Ammon's horn (tissue), 1 donor: ENCODE results near the gene ARL15.

ENCODE experiments used
- DNase-seq: peaks from one replicate; pipeline ENCODE4 v3.0.0-alpha.2; 2016; ENCODE audit warnings: low spot score

ARL15 gene

DNA sequence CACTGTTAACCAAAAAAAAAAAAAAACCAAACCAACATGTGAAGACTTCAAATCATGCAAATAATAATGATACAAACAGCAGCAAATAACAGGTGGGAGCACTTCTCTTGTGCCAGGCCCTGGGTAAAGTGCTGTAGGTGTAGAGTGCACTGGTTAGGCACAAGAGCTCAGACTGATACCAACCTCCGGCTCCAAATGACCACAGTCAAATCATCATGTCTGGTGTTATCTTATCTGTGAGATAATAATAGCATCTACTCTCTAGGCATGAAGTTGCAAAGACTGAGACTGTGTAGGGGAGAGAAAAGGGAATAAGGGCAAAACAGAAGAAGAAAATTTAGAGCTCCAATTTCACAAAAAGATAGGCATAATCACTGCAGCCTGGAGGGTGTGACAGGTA is 159.5 kb downstream of the ARL15 start:
- DNase-seq = no peak

DNA sequence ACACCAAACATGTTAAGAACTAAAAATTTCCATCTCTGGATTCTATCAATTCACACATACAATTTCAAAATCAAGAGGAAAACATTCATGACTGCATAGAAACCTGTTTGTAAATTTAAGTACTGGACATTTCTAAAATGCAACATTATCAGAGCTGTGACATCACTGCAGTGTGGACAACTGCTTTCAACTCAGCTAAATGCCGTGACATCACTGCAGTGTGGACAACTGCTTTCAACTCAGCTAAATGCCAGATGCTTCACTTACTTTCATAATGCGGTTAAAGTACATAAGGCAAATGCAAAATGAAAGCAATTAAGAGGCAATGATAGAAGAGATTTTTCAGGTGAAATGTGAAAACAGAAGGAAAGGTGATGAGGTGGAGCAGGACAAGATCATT is 161.5 kb downstream of the ARL15 start:
- no peak for DNase-seq

DNA sequence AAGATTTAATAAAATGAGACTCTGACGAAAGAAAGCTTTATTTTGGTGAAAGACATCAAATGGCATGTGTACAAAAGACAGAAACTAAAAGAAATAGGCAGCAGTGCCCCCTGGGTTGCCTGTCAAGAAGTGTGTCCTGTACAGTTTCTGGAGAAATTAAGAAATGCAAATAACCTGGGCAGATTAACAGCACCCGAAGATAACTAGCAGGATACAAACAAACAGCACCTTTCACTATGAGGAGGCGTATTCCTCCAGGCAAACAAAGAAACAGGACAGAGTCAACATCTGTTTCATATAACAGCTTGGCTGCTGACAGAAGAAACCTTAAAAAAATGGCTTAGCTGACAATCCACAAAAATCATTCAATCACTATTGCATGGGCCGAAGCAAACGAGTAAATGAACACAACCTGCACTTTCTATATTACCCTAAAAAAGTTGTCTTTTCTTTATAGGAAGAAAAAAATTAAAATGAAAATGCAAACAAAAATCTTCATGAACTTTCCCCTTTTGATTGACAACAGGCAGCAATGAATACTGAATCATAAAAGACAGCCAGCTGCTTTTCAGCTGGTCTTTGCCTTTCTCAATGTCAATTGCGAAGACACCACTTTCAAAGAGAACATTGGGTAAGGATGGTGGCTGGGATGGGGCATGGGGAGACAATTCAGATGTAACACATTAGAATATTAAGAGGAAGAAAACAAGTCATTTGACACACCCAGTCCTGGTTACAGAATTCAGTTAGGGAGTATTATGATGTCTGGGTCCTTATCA is 162.1 kb downstream of the ARL15 start:
- no peak for DNase-seq

GRCh38 chr5:54146916-54147315 is 163.5 kb downstream of the ARL15 start:
- no peak for DNase-seq

- DNase-seq = no peak
Observed at GRCh38 chr5:54146390-54146789, 164.0 kb downstream of the ARL15 start.

DNA sequence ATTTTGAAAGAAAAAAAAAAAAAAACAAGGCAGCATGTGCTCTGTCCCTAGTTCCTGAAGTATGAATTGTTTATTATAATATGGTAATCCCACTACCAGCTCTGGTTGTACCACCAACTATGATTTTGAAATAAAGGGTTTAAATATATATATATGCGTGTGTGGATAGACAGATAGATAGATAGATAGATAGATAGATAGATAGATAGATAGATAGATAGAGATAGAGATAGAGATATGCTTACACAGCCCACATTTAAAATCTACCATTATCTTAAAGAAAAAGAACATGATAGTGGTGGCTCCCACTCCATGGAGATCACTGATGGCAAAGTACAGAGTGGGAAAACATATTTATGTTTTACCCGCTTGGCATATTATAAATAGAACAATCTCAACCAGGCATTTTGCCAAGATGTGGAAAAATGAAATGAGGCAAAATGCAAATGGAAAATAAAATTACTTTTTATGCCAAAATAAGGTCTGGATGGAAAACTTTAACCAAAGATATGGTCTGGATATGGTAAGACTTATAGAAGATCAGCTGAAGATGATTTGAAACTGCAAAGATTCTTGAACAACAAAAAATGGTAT is 170.0 kb downstream of the ARL15 start:
- DNase-seq = no peak

DNA sequence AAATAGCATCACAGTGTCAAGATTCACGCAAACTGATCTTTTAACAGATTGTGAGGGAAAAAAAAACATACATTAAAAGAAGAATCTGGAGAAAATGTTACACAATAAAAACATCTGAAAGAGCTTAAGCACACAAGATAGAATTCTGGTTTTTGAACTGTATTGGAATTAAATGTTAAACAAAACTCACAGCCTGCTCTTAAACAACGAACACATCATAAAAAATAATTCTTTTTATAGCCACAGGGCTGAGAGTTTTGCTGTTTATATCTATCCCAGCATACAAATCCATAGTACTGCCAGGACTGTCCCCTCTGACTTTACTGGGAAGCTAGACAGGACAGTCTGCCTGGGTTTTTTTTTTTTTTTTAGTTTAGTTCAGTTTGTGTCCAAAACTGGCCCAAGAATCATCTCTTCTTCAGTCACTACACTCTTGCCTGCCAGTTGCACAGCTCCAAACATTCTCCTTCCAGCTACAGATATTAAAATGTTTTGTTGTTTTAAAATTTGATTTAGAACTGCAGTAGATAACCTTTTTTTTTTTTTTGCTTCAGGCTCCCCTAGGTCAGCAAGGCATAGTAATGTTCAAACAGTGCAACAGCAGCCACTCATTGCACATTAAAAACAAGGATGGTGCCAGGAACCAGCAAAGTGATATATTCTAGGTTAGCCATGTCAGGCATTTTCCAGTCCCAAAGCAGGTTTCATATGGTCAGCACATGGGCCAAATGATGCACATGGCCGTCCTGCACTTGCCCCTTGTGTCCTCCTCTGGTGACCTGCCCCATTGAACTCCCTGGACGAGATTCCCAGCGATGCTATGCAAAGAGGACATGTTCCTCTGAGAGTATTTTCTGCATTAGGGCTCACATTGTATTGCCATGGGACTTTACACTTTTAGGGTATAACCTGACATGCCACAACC is 173.6 kb downstream of the ARL15 start:
- no peak for DNase-seq

- no peak for DNase-seq
Observed at GRCh38 chr5:54135042-54135441, 175.3 kb downstream of the ARL15 start.

GRCh38 chr5:54133917-54134316 is 176.5 kb downstream of the ARL15 start:
- DNase-seq = no peak

GRCh38 chr5:54120473-54120872 is 189.9 kb downstream of the ARL15 start:
- DNase-seq = no peak

DNA sequence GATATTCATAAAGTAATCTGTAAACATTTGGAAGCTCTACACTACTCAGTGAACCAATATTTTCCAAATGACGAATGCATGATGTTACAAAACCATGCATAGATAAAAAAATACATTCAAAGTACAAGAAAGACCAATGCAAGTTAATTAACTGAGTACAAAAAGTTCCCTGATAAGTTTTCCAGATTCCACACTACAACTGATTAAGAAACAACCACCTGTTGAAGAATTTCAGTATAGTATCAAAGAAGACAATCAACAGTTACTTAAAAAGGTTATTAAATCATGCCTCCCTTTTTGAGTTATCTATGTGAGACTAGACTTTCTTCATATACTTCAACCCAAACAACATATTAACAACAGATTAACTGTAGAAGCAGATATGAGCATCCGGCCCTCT is 192.4 kb downstream of the ARL15 start:
- DNase-seq = no peak

DNA sequence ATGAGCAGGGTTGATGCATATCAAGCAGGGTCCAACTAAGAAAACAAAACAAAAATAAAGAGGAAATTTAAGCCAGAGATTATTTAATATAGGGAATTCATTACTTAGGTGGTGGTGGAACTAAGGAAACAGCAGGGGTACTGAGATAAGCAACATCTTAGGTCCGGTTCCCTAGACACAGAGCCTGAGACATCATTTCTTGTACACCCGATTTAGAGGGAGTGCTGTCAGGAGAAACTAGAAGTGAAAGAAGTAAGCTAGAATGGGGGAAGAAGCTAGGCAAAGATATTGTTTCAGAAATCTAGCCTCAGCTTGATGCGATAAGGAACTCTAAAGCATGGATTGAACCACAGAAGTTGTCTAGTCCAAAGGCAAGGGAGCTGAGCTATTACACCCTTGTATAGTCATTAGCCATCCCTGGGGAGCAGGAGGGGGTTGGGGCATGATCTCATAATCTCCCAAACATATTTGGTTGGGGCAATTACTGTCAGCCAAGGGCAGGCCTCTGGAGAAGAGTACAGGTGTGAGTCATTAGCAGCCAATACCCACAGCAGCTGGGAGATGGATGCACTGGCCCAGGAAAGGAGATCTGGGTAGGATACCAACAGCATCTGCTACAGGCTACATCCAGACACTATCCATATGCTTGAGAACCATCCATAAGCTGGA is 194.5 kb downstream of the ARL15 start:
- no peak for DNase-seq

GRCh38 chr5:54113060-54113459 is 197.3 kb downstream of the ARL15 start:
- DNase-seq = no peak

DNA sequence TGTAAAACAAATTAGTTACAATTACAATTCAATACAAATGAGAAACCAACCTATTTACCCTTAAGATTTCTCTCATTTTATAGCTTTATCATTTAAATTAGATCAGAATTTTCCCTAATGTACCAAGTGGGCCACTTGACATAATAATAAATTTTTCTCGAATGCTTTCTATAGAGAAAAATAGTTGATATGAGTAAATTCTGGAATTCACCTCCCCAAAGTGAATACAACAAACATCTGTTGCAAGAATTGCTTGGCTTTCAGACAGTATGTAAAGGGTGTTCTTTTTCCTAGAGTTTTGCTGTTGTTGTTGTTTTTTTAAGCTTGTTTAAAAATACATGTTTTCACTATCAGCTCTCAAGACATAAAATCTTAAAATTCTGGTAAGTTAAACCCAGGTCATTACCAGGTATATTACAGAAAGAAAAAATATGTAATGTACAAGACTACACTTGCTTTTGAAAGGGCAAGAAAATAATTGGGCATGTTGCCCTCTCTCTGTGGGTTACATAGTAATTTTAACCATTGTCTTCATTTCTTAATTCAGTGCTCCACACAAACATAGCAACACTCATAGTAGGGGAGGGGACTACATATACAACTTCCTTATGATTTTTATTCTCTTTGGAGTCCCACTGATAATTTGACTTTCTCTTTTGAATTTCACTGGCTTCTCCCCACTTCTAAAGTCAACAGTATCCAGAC is 200.6 kb downstream of the ARL15 start:
- no peak for DNase-seq

GRCh38 chr5:54108136-54108535 is 202.2 kb downstream of the ARL15 start:
- DNase-seq = no peak

DNA sequence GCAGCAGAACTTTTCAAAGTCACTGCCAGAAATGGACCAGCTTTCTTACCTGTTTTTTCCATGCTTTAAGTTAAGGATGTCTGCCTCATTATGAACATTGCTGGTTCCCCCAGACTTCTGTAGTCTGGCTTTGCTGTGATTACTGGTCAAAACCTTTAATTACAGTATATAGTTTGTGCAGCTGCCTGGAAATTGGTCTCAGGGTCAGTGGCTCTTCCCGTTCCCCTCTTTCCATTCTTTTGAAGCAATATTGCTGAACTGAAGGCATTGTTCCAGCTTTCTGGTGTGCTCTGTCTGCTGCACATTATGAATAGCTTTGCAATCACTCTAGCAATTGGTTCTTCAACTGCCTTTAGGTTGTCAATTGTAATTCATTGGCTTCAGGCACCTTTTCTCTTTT is 206.5 kb downstream of the ARL15 start:
- DNase-seq = no peak

GRCh38 chr5:54098267-54098666 is 212.1 kb downstream of the ARL15 start:
- DNase-seq = no peak

DNA sequence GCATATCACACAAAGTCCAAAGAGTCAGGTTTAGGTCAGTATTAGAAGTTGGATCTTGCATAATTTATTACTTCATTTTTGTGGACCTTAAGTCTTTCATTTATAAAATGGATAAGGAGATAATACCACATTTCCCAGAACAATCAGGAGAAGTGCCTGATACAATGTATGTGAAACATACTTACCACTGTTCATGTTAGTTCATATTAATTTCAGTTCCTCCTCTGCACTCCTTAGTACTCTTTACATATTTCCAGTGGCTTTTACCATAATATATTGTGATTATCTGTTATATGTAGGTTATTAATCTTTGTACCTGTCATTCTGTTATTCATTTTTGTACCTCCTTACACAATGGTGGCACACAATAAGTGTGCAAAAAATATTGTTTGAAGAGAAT is 214.4 kb downstream of the ARL15 start:
- no peak for DNase-seq

- no peak for DNase-seq
Observed at GRCh38 chr5:54094706-54095105, 215.7 kb downstream of the ARL15 start.

DNA sequence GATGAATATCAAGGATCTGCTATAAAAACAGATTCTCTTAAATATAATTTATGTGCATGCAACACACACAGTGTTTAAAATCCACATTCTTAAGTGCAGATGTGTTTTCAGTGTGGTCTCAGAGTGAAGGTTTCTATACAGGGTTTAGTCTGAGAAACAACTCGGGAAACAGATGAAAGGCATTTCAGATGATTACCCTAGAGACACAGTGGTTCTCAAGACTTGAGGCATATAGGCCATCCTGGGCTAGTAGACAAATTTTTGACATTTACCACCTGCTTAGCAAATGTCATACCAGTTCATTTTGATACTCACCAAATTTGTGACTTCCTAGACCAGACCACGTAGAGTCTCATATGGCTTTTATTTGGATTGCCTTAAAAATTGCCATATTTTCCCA is 216.5 kb downstream of the ARL15 start:
- no peak for DNase-seq

- no peak for DNase-seq
Observed at GRCh38 chr5:54093081-54093492, 217.3 kb downstream of the ARL15 start.
